GM12878 (cell line): ENCODE data around the gene DND1.

Experiments used
- ATF3 ChIP-seq: IDR thresholded peaks from 2 replicates; pipeline ENCODE4 v1.6.1; 2011; ENCODE audit warnings: low read depth, mild to moderate bottlenecking, low read length, moderate library complexity, borderline replicate concordance; ENCODE audit errors: extremely low read depth
- CTCF ChIP-seq, 3 experiments: IDR thresholded peaks in 2 of 3; conservative IDR thresholded peaks in 1 of 3; 2 replicates each; pipeline ENCODE4 v1.5.1; 2011; ENCODE audit warnings: low read depth in 3 of 3, low read length in 3 of 3, mild to moderate bottlenecking in 3 of 3, control low read depth in 2 of 3, moderate library complexity in 2 of 3, inconsistent platforms in 1 of 3, mixed read lengths in 1 of 3; ENCODE audit not compliant: control insufficient read depth in 2 of 3, insufficient read depth in 1 of 3; ENCODE audit errors: extremely low read depth in 1 of 3
- JUND ChIP-seq: IDR thresholded peaks from 2 replicates; pipeline ENCODE4 v1.6.1; 2012; ENCODE audit warnings: low read depth, mild to moderate bottlenecking, low read length, improper control_type of control experiment, moderate library complexity
- MXI1 ChIP-seq: fragments of 150-350 bp; IDR thresholded peaks from 2 replicates; pipeline ENCODE4 v1.6.1; 2011; ENCODE audit warnings: low read depth, mild to moderate bottlenecking, inconsistent platforms, low read length, improper control_type of control experiment
- NRF1 ChIP-seq: conservative IDR thresholded peaks from 2 replicates; pipeline ENCODE4 v1.6.1; 2011; ENCODE audit warnings: mild to moderate bottlenecking, low read depth, low read length, improper control_type of control experiment
- POLR2A ChIP-seq: IDR thresholded peaks from 2 replicates; pipeline ENCODE4 v1.6.1; 2011; ENCODE audit warnings: low read depth, mild to moderate bottlenecking, low read length
- POLR2AphosphoS5 ChIP-seq: IDR thresholded peaks from 2 replicates; pipeline ENCODE4 v1.6.1; 2011; ENCODE audit warnings: mild to moderate bottlenecking, low read length, inconsistent platforms
- RAD51 ChIP-seq: fragments of 450-650 bp; IDR thresholded peaks from 2 replicates; pipeline ENCODE4 v1.6.1; 2016; ENCODE audit warnings: moderate library complexity, mild to moderate bottlenecking, inconsistent platforms
- USF1 ChIP-seq: IDR thresholded peaks from 2 replicates; pipeline ENCODE4 v1.6.1; 2011; ENCODE audit warnings: borderline replicate concordance, low read depth, mild to moderate bottlenecking, moderate library complexity, mixed read lengths, low read length; ENCODE audit not compliant: insufficient read depth; ENCODE audit errors: extremely low read length

- TF ChIP-seq RAD51, result no peak
- TF ChIP-seq MXI1, result no peak
- no peak for TF ChIP-seq ATF3
- no peak for TF ChIP-seq USF1
- no peak for TF ChIP-seq POLR2AphosphoS5
- TF ChIP-seq JUND, result no peak
- no peak for TF ChIP-seq CTCF (IDR thresholded peaks at IDR 0.05 in 2 of 3, conservative IDR thresholded peaks at IDR 0.05 in 1 of 3; ENCODE audit: control insufficient read depth in 2 of 3, extremely low read depth in 1 of 3, insufficient read depth in 1 of 3, low read depth in 3 of 3, low read length in 3 of 3)
- no peak for TF ChIP-seq NRF1
- no peak for TF ChIP-seq POLR2A
Observed at GRCh38 chr5:140637371-140638100, 35.8 kb downstream of the DND1 start.
